Liver (tissue), 9 donors: Measurements from ENCODE around the gene DYNLT2. TPM values are rescaled to one million over a fixed set of nuclear protein-coding genes. Genes with fewer than 3 reads are reported as not detected.

ENCODE experiments used
- DNase-seq: peaks from one replicate; pipeline ENCODE4 v3.0.0-alpha.2; 2017; ENCODE audit warnings: low spot score
- H3K27ac ChIP-seq, 2 donors: one replicate each; pipeline ENCODE4 v1.7.0; 2013; ENCODE audit warnings: inconsistent platforms in 2 of 2, low read length in 2 of 2, control low read depth in 1 of 2, low read depth in 1 of 2, mild to moderate bottlenecking in 1 of 2
- H3K27me3 ChIP-seq, 4 donors: one replicate each; pipeline versions ENCODE4 v1.6.1 to v1.7.0; 2013; ENCODE audit warnings: low read length in 3 of 4, inconsistent platforms in 1 of 4, mild to moderate bottlenecking in 1 of 4, moderate library complexity in 1 of 4; ENCODE audit not compliant: control insufficient read depth in 4 of 4, insufficient read depth in 4 of 4
- H3K36me3 ChIP-seq, 4 donors: one replicate each; pipeline versions ENCODE4 v1.6.1 to v1.7.0; 2013; ENCODE audit warnings: low read length in 3 of 4, mild to moderate bottlenecking in 3 of 4, low read depth in 1 of 4, moderate library complexity in 1 of 4; ENCODE audit not compliant: control insufficient read depth in 4 of 4, insufficient read depth in 3 of 4
- H3K4me1 ChIP-seq, 4 donors: one replicate each; pipeline versions ENCODE4 v1.6.1 to v1.7.0; 2013; ENCODE audit warnings: low read length in 3 of 4, mild to moderate bottlenecking in 3 of 4, moderate library complexity in 1 of 4; ENCODE audit not compliant: control insufficient read depth in 4 of 4, insufficient read depth in 4 of 4
- H3K4me3 ChIP-seq, 3 donors: one replicate each; pipeline versions ENCODE4 v1.6.1 to v1.7.0; 2013; ENCODE audit warnings: low read length in 3 of 3, control low read depth in 1 of 3, low read depth in 1 of 3, mild to moderate bottlenecking in 1 of 3
- H3K9ac ChIP-seq, 2 donors: one replicate each; pipeline ENCODE4 v1.7.0; 2013; ENCODE audit warnings: low read length in 2 of 2, mild to moderate bottlenecking in 2 of 2, moderate library complexity in 2 of 2, control low read depth in 1 of 2, low read depth in 1 of 2
- H3K9me3 ChIP-seq, 4 donors: one replicate each; pipeline versions ENCODE4 v1.6.1 to v1.7.0; 2013; ENCODE audit warnings: low read length in 3 of 4; ENCODE audit not compliant: control insufficient read depth in 4 of 4
- CTCF ChIP-seq: fragments of 150-350 bp; IDR thresholded peaks from 2 replicates; pipeline ENCODE4 v1.5.1; 2017; ENCODE audit warnings: improper control_type of control experiment, low read depth, low read length; ENCODE audit not compliant: missing input control
- FOXA1 ChIP-seq: IDR thresholded peaks from 2 replicates; pipeline ENCODE4 v1.6.1; 2016; ENCODE audit warnings: antibody characterized with exemption
- HNF4G ChIP-seq: IDR thresholded peaks from 2 replicates; pipeline ENCODE4 v1.6.1; 2016; ENCODE audit warnings: antibody characterized with exemption
- JUND ChIP-seq, 2 donors: IDR thresholded peaks; 2 replicates each; pipeline ENCODE4 v1.6.1; 2016; ENCODE audit warnings: antibody characterized with exemption in 2 of 2
- NR2F2 ChIP-seq: IDR thresholded peaks from 2 replicates; pipeline ENCODE4 v1.6.1; 2016; ENCODE audit warnings: antibody characterized with exemption
- RAD21 ChIP-seq, 2 donors: IDR thresholded peaks; 2 replicates each; pipeline ENCODE4 v1.6.1; 2016; ENCODE audit warnings: antibody characterized with exemption in 2 of 2, mild to moderate bottlenecking in 2 of 2
- RXRA ChIP-seq, 2 donors: IDR thresholded peaks; 2 replicates each; pipeline ENCODE4 v1.6.1; 2017 to 2018; ENCODE audit warnings: antibody characterized with exemption in 2 of 2, mild to moderate bottlenecking in 1 of 2
- SP1 ChIP-seq: IDR thresholded peaks from 2 replicates; pipeline ENCODE4 v1.6.1; 2018; ENCODE audit warnings: antibody characterized with exemption, mild to moderate bottlenecking
- TAF1 ChIP-seq: conservative IDR thresholded peaks from 2 replicates; pipeline ENCODE4 v1.6.1; 2016; ENCODE audit warnings: antibody characterized with exemption, mild to moderate bottlenecking
- YY1 ChIP-seq: IDR thresholded peaks from 2 replicates; pipeline ENCODE4 v1.6.1; 2016; ENCODE audit warnings: antibody characterized with exemption, mild to moderate bottlenecking
- WGBS: extraction: QIAGEN DNeasy Blood & Tissue Kit; methylation state at CpG from one replicate; pipeline ENCODE4 v1.1.7; 2013; 5-methylcytosine and 5-hydroxymethylcytosine counted together
- polyA plus RNA-seq, 2 donors: library from polyadenylated mRNA; stranded (reverse) in 1 of 2; unstranded in 1 of 2; fragments of 200-250 nt in 1 of 2; fragments of >200 nt in 1 of 2; fragmentation: Nextera tagmentation in 1 of 2; extraction: Ambion mirVana in 1 of 2; gene quantifications; one replicate each; pipeline versions ENCODE4 v1.2.1 to v1.2.3, GENCODE V29; 2013 to 2015
- total RNA-seq, 2 donors: library from RNA; depleted of rRNA; stranded (reverse); fragments of >200 nt; gene quantifications; one replicate each; pipeline ENCODE4 v1.2.3, GENCODE V29; 2014
- TF ChIP-seq, protein P1 (sequence below): IDR thresholded peaks from 2 replicates; pipeline ENCODE4 v1.6.1; 2016; ENCODE audit warnings: antibody characterized with exemption
- donor health status: healthy.
- donor health status: healthy.
- donor health status: healthy.
- donor health status: healthy.
- donor health status: healthy.

DYNLT2 gene
- total and polyA plus RNA-seq, 4 donors, result 0.37 to 2.3 (median 1.2) TPM

GRCh38 chr6:169722362-169723199 is 28.8 kb downstream of the DYNLT2 start:
- Histone ChIP-seq H3K4me3 (peak overlapping the region; percentile 91 to 98 (median 95)), H3K9ac (peak overlapping the region; percentile 81 to 97), H3K27ac (peak overlapping the region; percentile 92 to 95), H3K36me3 (no peaks in the 10 kb centered on the region), H3K9me3 (no peaks in the 10 kb centered on the region), H3K4me1 (peaks cover 2 to 22% (median 15%) of the 10 kb centered on the region in 4 donors), H3K27me3 (no peaks in the 10 kb centered on the region)
- TF ChIP-seq, protein P1, sequence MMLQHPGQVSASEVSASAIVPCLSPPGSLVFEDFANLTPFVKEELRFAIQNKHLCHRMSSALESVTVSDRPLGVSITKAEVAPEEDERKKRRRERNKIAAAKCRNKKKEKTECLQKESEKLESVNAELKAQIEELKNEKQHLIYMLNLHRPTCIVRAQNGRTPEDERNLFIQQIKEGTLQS, result no peak
- TF ChIP-seq SP1 (no peak), YY1 (no peak), JUND (IDR thresholded peaks at IDR 0.05) (no peak), TAF1 (peak; percentile 44), NR2F2 (peak; percentile 15)
- peak; percentile 55 for DNase-seq
- WGBS, result 4% methylated on average over 22 of the region's 22 CpGs

DNA sequence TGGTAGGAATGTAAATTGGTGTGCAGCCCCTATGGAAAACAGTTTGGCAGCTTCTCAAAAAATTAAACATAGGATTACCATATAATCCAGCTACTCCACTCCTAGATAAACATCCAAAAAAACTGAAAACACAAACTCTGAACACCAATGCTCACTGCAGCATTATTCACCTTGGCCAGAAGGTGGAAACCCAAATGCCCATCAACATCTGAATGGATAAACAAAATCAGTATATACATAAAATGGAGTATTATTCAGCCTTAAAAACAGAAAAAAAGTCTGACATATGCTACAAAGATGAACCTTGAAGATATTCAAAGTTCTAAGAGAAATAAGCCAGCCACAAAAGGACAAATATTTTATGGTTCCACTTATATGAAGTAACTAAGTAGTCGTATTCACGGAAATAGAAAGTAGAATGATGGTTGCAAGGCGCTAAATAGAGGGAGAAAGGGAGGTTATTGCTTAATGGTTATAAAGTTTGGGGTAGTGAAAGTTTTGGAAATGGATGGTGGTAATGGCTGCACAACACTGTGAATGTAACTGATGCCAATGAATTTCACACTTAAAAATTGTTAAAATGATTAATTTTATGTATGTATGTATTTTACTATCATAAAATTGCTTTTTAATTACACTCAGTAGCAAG is 31.0 kb downstream of the DYNLT2 start:
- no peak overlapping the region for H3K9ac ChIP-seq
- peaks cover 2 to 21% (median 15%) of the 10 kb centered on the region in 4 donors for H3K4me1 ChIP-seq
- no peaks in the 10 kb centered on the region for H3K9me3 ChIP-seq
- TF ChIP-seq RAD21 (IDR thresholded peaks at IDR 0.05) (peak in 1 of 2 donors; percentile 34), HNF4G (no peak), RXRA (IDR thresholded peaks at IDR 0.05) (no peak)
- no peak for DNase-seq
- no peaks in the 10 kb centered on the region for H3K27me3 ChIP-seq
- 93% methylated on average over 3 of the region's 3 CpGs for WGBS
- H3K4me3 ChIP-seq, result no peak overlapping the region
- H3K27ac ChIP-seq, result no peak overlapping the region
- H3K36me3 ChIP-seq, result peaks cover 0 to 14% (median 4%) of the 10 kb centered on the region in 4 donors

GRCh38 chr6:169719117-169719516 is 32.3 kb downstream of the DYNLT2 start:
- no peaks in the 10 kb centered on the region for H3K27me3 ChIP-seq
- no peak for TF ChIP-seq YY1
- TF ChIP-seq CTCF, result no peak
- TF ChIP-seq JUND (IDR thresholded peaks at IDR 0.05), result no peak
- no peak for TF ChIP-seq NR2F2
- TF ChIP-seq FOXA1, result no peak
- no peak for TF ChIP-seq RAD21 (IDR thresholded peaks at IDR 0.05)
- no peak for TF ChIP-seq HNF4G
- no peak overlapping the region for H3K4me3 ChIP-seq
- H3K27ac ChIP-seq, result no peak overlapping the region
- no peak for DNase-seq
- 93% methylated on average over 4 of the region's 4 CpGs for WGBS
- no peaks in the 10 kb centered on the region for H3K9me3 ChIP-seq
- no peak overlapping the region for H3K9ac ChIP-seq
- peaks cover 2 to 23% (median 15%) of the 10 kb centered on the region in 4 donors for H3K4me1 ChIP-seq
- peaks cover 0 to 20% (median 6%) of the 10 kb centered on the region in 4 donors for H3K36me3 ChIP-seq
